Measurements from ENCODE around the gene TMEM139.

DNA sequence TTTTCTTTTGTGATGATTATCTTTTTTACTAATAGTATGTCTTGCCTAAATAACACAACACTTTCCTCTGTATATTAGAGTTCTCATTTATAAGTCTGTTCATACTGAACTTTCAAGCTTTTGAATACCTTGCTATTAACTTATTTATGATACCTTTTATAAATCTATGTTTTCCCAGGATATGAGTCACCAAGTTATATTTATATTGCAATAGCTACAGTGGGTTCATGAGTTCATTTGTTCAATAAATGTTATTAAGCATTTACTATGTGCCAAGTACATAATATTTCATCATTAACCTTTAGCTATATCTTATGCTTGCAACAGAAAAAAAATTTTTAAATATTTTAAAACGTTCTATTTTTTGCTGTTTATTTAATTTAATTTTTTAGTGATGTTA is 49.5 kb downstream of the TMEM139 start:
- TF ChIP-seq EZH2 (IDR thresholded peaks at IDR 0.05; ENCODE audit: borderline replicate concordance, low read depth, low read length, poor library complexity, severe bottlenecking), result no peak
- TF ChIP-seq, protein P1, sequence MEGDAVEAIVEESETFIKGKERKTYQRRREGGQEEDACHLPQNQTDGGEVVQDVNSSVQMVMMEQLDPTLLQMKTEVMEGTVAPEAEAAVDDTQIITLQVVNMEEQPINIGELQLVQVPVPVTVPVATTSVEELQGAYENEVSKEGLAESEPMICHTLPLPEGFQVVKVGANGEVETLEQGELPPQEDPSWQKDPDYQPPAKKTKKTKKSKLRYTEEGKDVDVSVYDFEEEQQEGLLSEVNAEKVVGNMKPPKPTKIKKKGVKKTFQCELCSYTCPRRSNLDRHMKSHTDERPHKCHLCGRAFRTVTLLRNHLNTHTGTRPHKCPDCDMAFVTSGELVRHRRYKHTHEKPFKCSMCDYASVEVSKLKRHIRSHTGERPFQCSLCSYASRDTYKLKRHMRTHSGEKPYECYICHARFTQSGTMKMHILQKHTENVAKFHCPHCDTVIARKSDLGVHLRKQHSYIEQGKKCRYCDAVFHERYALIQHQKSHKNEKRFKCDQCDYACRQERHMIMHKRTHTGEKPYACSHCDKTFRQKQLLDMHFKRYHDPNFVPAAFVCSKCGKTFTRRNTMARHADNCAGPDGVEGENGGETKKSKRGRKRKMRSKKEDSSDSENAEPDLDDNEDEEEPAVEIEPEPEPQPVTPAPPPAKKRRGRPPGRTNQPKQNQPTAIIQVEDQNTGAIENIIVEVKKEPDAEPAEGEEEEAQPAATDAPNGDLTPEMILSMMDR (conservative IDR thresholded peaks at IDR 0.05; ENCODE audit: low read depth, low read length), result no peak

Data from A673 (cell line).